ENCODE data around the gene HFE.
A peak's percentile ranks its signal among the peaks of the same experiment; 100 is the strongest.
"Not testable (repeated sequence)": the region's sequence is repeated elsewhere in the genome, so short reads cannot be mapped to it uniquely, and the experiment has no call there.

The HFE gene

GRCh38 chr6:26087284-26088115, at the start of gene HFE:
Gene HFE, plus strand, starts transcription at chr6:26087429. Its CDS starts 12 bp downstream, at chr6:26087441.
- no peak for TF ChIP-seq ZNF274 (IDR thresholded peaks at IDR 0.05; ENCODE audit: low read depth, low read length)
- peak within 1 kb of the TSS; percentile 65; the same call in 1 of the 2 replicates for H3K4me3 ChIP-seq (ENCODE audit: low read length)

GRCh38 chr6:26041946-26042345, 45.3 kb upstream of the HFE start:
- no peak overlapping the region for H3K4me3 ChIP-seq (ENCODE audit: low read length)
- TF ChIP-seq ZNF274 (IDR thresholded peaks at IDR 0.05; ENCODE audit: low read depth, low read length), result no peak

- peak overlapping the region; percentile 57; the same call in 1 of the 2 replicates for H3K4me3 ChIP-seq (ENCODE audit: low read length)
- TF ChIP-seq ZNF274 (IDR thresholded peaks at IDR 0.05; ENCODE audit: low read depth, low read length), result no peak
Observed at GRCh38 chr6:26043384-26044139, 43.7 kb upstream of the HFE start.

- peak overlapping the region; percentile 57; the same call in 1 of the 2 replicates for H3K4me3 ChIP-seq (ENCODE audit: low read length)
- no peak for TF ChIP-seq ZNF274 (IDR thresholded peaks at IDR 0.05; ENCODE audit: low read depth, low read length)
Observed at GRCh38 chr6:26044140-26045064, 42.8 kb upstream of the HFE start.

- H3K4me3 ChIP-seq (ENCODE audit: low read length), result peak overlapping the region; percentile 57; the same call in 1 of the 2 replicates
- TF ChIP-seq ZNF274 (IDR thresholded peaks at IDR 0.05; ENCODE audit: low read depth, low read length), result no peak
Observed at GRCh38 chr6:26045065-26045927, 41.9 kb upstream of the HFE start.

GRCh38 chr6:26045928-26046368, 41.3 kb upstream of the HFE start:
- TF ChIP-seq ZNF274 (IDR thresholded peaks at IDR 0.05; ENCODE audit: low read depth, low read length), result no peak
- H3K4me3 ChIP-seq (ENCODE audit: low read length), result peak overlapping the region; percentile 55; the same call in 1 of the 2 replicates

- not testable (repeated sequence) for H3K4me3 ChIP-seq (ENCODE audit: low read length)
Observed at GRCh38 chr6:26047329-26047728, 39.9 kb upstream of the HFE start.

GRCh38 chr6:26048590-26048989, 38.6 kb upstream of the HFE start:
- no peak overlapping the region for H3K4me3 ChIP-seq (ENCODE audit: low read length)
- no peak for TF ChIP-seq ZNF274 (IDR thresholded peaks at IDR 0.05; ENCODE audit: low read depth, low read length)

- TF ChIP-seq ZNF274 (IDR thresholded peaks at IDR 0.05; ENCODE audit: low read depth, low read length), result no peak
Observed at GRCh38 chr6:26051665-26052310, 35.4 kb upstream of the HFE start.

GRCh38 chr6:26052762-26053250, 34.4 kb upstream of the HFE start:
- H3K4me3 ChIP-seq (ENCODE audit: low read length), result not testable (repeated sequence)

More at GRCh38 chr6:26051665-26052310, 35.4 kb upstream of the HFE start:
- H3K4me3 ChIP-seq (ENCODE audit: low read length), result no peak overlapping the region

- TF ChIP-seq ZNF274 (IDR thresholded peaks at IDR 0.05; ENCODE audit: low read depth, low read length), result no peak
- peak overlapping the region; percentile 98 for H3K4me3 ChIP-seq (ENCODE audit: low read length)
Observed at GRCh38 chr6:26053992-26054780, 33.0 kb upstream of the HFE start.
